WTC11 (cell line): Measurements from ENCODE around the gene SLCO1C1. TPM values are rescaled to one million over a fixed set of nuclear protein-coding genes. Genes with fewer than 3 reads are reported as not detected.
"Not testable (repeated sequence)": the region's sequence is repeated elsewhere in the genome, so short reads cannot be mapped to it uniquely, and the experiment has no call there.

Experiments
- ATAC-seq: fragments of 200-7000 bp; cut with Tn5 transposase; 2 replicates; pipeline ENCODE4 v1.10.0; 2021; ENCODE audit warnings: mild to moderate bottlenecking, moderate library complexity
- CTCF ChIA-PET: fragments of 300-600 bp; sonication (Branson Sonifier 250); formaldehyde crosslinking; loops from one replicate; lab custom pipeline; 2021; ENCODE audit warnings: antibody characterized with exemption; lab: Charles Lee
- POLR2A ChIA-PET: fragments of 350-600 bp; sonication (Branson Sonifier 250); formaldehyde crosslinking; loops from one replicate; lab custom pipeline; 2021; ENCODE audit warnings: antibody characterized with exemption; lab: Charles Lee
- DNase-seq: peaks from one replicate; pipeline ENCODE4 v3.0.0; 2021; ENCODE audit warnings: low spot score
- H3K27ac Mint-ChIP-seq: 2 replicates; pipeline ENCODE4 v1.8.0; 2021; ENCODE audit warnings: mixed read lengths
- H3K27me3 Mint-ChIP-seq: 2 replicates; pipeline ENCODE4 v1.8.0; 2021; ENCODE audit warnings: low read depth, mild to moderate bottlenecking, moderate library complexity, mixed read lengths
- H3K36me3 Mint-ChIP-seq: 2 replicates; pipeline ENCODE4 v1.8.0; 2021; ENCODE audit warnings: mixed read lengths
- H3K4me1 Mint-ChIP-seq: 2 replicates; pipeline ENCODE4 v1.8.0; 2022; ENCODE audit warnings: mixed read lengths
- H3K4me3 Mint-ChIP-seq: 2 replicates; pipeline ENCODE4 v1.8.0; 2021; ENCODE audit warnings: mild to moderate bottlenecking, moderate library complexity, mixed read lengths
- H3K9me3 Mint-ChIP-seq: 2 replicates; pipeline ENCODE4 v1.8.0; 2021; ENCODE audit warnings: mixed read lengths
- ATF1 ChIP-seq: sonication (generic); formaldehyde crosslinking; IDR thresholded peaks from 2 replicates; pipeline ENCODE4 v1.8.1; 2023; ENCODE audit warnings: mild to moderate bottlenecking, moderate library complexity, missing genetic modification reagents
- ELF4 ChIP-seq: sonication (generic); formaldehyde crosslinking; IDR thresholded peaks from 2 replicates; pipeline ENCODE4 v1.8.1; 2022; ENCODE audit warnings: low read depth, mild to moderate bottlenecking, moderate library complexity, missing genetic modification reagents
- KAT7 ChIP-seq: sonication (generic); formaldehyde crosslinking; IDR thresholded peaks from 2 replicates; pipeline ENCODE4 v1.8.1; 2023; ENCODE audit warnings: missing genetic modification reagents, mild to moderate bottlenecking, borderline replicate concordance
- NR1H2 ChIP-seq: sonication (generic); formaldehyde crosslinking; IDR thresholded peaks from 2 replicates; pipeline ENCODE4 v1.9.0; 2021; ENCODE audit warnings: mild to moderate bottlenecking, moderate library complexity, missing genetic modification reagents
- OVOL2 ChIP-seq: fragments of 250-450 bp; sonication (Bioruptor Pico); IDR thresholded peaks from 2 replicates; pipeline ENCODE4 v1.9.0; 2021; ENCODE audit warnings: mild to moderate bottlenecking, borderline replicate concordance
- ZNF232 ChIP-seq: sonication (generic); formaldehyde crosslinking; IDR thresholded peaks from 2 replicates; pipeline ENCODE4 v1.8.0; 2022; ENCODE audit warnings: mild to moderate bottlenecking, missing genetic modification reagents
- total RNA-seq: library from RNA; stranded (reverse); gene quantifications from 3 replicates; pipeline ENCODE4 v1.2.3, GENCODE V29; 2021
- TF ChIP-seq, protein P1 (sequence below): sonication (generic); formaldehyde crosslinking; IDR thresholded peaks from 2 replicates; pipeline ENCODE4 v1.8.1; 2022; ENCODE audit warnings: missing genetic modification reagents, borderline replicate concordance
- TF ChIP-seq, protein P2 (sequence below): sonication (generic); formaldehyde crosslinking; IDR thresholded peaks from 2 replicates; pipeline ENCODE4 v1.8.1; 2023; ENCODE audit warnings: mild to moderate bottlenecking, missing genetic modification reagents, borderline replicate concordance
- TF ChIP-seq, protein P3 (sequence below): fragments of 250-450 bp; sonication (Bioruptor Pico); IDR thresholded peaks from 2 replicates; pipeline ENCODE4 v1.9.0; 2021; ENCODE audit warnings: mild to moderate bottlenecking

Gene SLCO1C1
- total RNA-seq, 1 experiment from 2014 or later: not detected

DNA sequence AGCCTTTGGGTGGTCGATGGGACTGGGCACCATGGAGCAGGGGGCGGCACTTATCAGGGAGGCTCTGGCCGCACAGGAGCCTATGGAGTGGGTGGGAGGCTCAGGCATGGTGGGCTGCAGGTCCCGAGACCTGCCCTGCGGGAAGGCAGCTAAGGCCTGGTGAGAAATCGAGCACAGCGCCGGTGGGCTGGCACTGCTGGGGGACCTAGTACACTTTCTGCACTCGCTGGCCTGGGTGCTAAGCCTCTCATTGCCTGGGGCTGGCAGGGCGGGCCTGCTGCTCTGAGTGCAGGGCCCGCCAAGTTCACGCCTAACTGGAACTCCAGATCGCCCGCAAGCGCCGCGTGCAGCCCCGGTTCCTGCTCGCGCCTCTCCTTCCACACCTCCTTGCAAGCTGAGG lies 82.3 kb downstream of the SLCO1C1 start:
- H3K27ac Mint-ChIP-seq: no peak overlapping the region
- CTCF ChIA-PET: no interaction called here
- ATAC-seq: no peak
- TF ChIP-seq ZNF232 (no peak), NR1H2 (CRISPR knock-in tag) (no peak), OVOL2 (CRISPR knock-in tag) (no peak), KAT7 (CRISPR knock-in tag) (no peak)
- TF ChIP-seq, protein P1, sequence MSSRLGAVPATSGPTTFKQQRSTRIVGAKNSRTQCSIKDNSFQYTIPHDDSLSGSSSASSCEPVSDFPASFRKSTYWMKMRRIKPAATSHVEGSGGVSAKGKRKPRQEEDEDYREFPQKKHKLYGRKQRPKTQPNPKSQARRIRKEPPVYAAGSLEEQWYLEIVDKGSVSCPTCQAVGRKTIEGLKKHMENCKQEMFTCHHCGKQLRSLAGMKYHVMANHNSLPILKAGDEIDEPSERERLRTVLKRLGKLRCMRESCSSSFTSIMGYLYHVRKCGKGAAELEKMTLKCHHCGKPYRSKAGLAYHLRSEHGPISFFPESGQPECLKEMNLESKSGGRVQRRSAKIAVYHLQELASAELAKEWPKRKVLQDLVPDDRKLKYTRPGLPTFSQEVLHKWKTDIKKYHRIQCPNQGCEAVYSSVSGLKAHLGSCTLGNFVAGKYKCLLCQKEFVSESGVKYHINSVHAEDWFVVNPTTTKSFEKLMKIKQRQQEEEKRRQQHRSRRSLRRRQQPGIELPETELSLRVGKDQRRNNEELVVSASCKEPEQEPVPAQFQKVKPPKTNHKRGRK (CRISPR knock-in tag): no peak
- POLR2A ChIA-PET: interaction anchor here (0.5 kb wide), 1 partner anchor 687 kb away, joined by 3 read pairs; no protein-coding TSS in a partner anchor
- H3K4me3 Mint-ChIP-seq: no peak overlapping the region
- H3K4me1 Mint-ChIP-seq: peaks cover 9% of the 10 kb centered on the region
- H3K36me3 Mint-ChIP-seq: peaks cover 12% of the 10 kb centered on the region; the same call in 1 of the 2 replicates
- no peaks in the 10 kb centered on the region for H3K27me3 Mint-ChIP-seq
- no peak for DNase-seq
- H3K9me3 Mint-ChIP-seq: peaks cover 39% of the 10 kb centered on the region

DNA sequence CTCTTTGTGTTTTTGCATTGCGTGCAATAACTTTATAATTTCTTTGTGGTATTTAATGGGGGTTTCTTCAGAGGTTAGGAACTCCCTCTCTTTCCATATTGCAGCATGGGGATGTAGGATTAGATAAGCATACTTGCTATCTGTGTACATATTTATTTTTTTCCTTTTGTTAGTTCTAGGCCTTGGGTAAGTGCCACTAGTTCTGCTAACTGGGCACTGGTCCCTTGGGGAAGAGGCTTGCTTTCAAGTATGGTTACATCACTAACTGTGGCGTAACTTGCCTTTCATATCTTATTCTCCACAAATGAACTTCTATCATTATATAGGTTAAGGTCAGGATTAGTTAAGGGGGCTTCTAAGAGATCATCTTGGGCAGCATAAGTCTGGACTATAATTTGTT lies 83.8 kb downstream of the SLCO1C1 start:
- ChIA-PET POLR2A (no interaction called here), CTCF (no interaction called here)
- Mint-ChIP-seq H3K4me1 (peaks cover 9% of the 10 kb centered on the region), H3K27me3 (no peaks in the 10 kb centered on the region), H3K9me3 (peaks cover 49% of the 10 kb centered on the region), H3K27ac (no peak overlapping the region), H3K4me3 (no peak overlapping the region), H3K36me3 (peaks cover 16% of the 10 kb centered on the region)
- no peak for TF ChIP-seq ATF1
- TF ChIP-seq, protein P2, sequence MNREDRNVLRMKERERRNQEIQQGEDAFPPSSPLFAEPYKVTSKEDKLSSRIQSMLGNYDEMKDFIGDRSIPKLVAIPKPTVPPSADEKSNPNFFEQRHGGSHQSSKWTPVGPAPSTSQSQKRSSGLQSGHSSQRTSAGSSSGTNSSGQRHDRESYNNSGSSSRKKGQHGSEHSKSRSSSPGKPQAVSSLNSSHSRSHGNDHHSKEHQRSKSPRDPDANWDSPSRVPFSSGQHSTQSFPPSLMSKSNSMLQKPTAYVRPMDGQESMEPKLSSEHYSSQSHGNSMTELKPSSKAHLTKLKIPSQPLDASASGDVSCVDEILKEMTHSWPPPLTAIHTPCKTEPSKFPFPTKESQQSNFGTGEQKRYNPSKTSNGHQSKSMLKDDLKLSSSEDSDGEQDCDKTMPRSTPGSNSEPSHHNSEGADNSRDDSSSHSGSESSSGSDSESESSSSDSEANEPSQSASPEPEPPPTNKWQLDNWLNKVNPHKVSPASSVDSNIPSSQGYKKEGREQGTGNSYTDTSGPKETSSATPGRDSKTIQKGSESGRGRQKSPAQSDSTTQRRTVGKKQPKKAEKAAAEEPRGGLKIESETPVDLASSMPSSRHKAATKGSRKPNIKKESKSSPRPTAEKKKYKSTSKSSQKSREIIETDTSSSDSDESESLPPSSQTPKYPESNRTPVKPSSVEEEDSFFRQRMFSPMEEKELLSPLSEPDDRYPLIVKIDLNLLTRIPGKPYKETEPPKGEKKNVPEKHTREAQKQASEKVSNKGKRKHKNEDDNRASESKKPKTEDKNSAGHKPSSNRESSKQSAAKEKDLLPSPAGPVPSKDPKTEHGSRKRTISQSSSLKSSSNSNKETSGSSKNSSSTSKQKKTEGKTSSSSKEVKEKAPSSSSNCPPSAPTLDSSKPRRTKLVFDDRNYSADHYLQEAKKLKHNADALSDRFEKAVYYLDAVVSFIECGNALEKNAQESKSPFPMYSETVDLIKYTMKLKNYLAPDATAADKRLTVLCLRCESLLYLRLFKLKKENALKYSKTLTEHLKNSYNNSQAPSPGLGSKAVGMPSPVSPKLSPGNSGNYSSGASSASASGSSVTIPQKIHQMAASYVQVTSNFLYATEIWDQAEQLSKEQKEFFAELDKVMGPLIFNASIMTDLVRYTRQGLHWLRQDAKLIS (CRISPR knock-in tag): no peak
- TF ChIP-seq ELF4 (CRISPR knock-in tag): no peak
- TF ChIP-seq, protein P3, sequence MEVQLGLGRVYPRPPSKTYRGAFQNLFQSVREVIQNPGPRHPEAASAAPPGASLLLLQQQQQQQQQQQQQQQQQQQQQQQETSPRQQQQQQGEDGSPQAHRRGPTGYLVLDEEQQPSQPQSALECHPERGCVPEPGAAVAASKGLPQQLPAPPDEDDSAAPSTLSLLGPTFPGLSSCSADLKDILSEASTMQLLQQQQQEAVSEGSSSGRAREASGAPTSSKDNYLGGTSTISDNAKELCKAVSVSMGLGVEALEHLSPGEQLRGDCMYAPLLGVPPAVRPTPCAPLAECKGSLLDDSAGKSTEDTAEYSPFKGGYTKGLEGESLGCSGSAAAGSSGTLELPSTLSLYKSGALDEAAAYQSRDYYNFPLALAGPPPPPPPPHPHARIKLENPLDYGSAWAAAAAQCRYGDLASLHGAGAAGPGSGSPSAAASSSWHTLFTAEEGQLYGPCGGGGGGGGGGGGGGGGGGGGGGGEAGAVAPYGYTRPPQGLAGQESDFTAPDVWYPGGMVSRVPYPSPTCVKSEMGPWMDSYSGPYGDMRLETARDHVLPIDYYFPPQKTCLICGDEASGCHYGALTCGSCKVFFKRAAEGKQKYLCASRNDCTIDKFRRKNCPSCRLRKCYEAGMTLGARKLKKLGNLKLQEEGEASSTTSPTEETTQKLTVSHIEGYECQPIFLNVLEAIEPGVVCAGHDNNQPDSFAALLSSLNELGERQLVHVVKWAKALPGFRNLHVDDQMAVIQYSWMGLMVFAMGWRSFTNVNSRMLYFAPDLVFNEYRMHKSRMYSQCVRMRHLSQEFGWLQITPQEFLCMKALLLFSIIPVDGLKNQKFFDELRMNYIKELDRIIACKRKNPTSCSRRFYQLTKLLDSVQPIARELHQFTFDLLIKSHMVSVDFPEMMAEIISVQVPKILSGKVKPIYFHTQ (CRISPR knock-in tag): no peak
- DNase-seq (no peak), ATAC-seq (no peak)

DNA sequence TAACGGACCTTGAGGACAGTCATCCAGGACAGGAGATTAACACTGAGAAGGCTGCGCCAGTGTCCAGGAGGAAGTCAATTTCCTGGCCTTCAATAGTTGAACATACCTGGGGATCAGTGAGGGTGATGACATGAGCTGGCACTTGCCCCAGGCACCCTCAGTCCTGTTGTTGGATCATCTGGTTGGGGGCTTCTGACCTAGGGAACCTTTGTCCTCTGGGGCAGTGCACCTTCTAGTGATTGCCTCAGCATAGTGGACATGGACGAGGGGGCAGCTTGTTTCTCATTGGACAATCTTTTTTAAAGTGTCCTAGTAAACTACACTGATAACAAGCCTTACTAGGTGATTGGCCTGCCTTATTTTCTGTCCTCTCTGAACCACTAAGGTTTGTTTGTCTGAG lies 84.8 kb downstream of the SLCO1C1 start:
- H3K27ac Mint-ChIP-seq, DNase-seq, POLR2A ChIA-PET, CTCF ChIA-PET, H3K4me3 Mint-ChIP-seq, H3K27me3 Mint-ChIP-seq, ATAC-seq, H3K4me1 Mint-ChIP-seq: not testable (repeated sequence)
- peaks cover 22% of the 10 kb centered on the region for H3K36me3 Mint-ChIP-seq
- peaks cover 56% of the 10 kb centered on the region for H3K9me3 Mint-ChIP-seq

DNA sequence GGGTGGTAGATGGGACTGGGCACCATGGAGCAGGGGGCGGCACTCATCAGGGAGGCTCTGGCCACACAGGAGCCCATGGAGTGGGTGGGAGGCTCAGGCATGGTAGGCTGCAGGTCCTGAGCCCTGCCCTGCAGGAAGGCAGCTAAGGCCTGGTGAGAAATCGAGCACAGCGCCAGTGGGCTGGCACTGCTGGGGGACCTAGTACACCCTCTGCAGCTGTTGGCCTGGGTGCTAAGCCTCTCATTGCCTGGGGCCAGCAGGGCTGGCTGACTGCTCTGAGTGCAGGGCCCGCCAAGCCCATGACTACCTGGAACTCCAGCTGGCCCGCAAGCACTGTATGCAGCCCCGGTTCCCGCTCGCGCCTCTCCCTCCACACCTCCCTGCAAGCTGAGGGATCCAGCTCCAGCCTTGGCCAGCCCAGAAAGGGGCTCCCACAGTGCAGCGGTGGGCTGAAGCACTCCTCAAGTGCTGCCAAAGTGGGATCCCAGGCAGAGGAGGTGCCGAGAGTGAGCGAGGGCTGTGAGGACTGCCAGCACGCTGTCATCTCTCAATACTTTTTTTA lies 88.7 kb downstream of the SLCO1C1 start:
- DNase-seq, CTCF ChIA-PET: not testable (repeated sequence)

More for the DNA sequence above, 88.7 kb downstream of the SLCO1C1 start:
- H3K4me3 Mint-ChIP-seq, H3K27me3 Mint-ChIP-seq, H3K27ac Mint-ChIP-seq, ATAC-seq, POLR2A ChIA-PET, H3K4me1 Mint-ChIP-seq: not testable (repeated sequence)
- Mint-ChIP-seq H3K9me3 (peaks cover 78% of the 10 kb centered on the region), H3K36me3 (peaks cover 33% of the 10 kb centered on the region)
